HFF-Myc (cell line): ENCODE results near the gene TYROBP.

Experiments used
- DNase-seq: peaks from one replicate; pipeline ENCODE4 v3.0.0-alpha.2; 2011; ENCODE audit warnings: low read depth; ENCODE audit errors: extremely low read depth
- H3K4me3 ChIP-seq: replicated peaks from 2 replicates; pipeline ENCODE4 v1.5.1; 2011; ENCODE audit warnings: low read depth, mild to moderate bottlenecking, control low read depth, low read length
- TF ChIP-seq, protein P1 (sequence below): IDR thresholded peaks from 2 replicates; pipeline ENCODE4 v1.5.1; 2012; ENCODE audit warnings: mild to moderate bottlenecking, low read depth, low read length, control low read depth; ENCODE audit errors: missing control alignments

Gene TYROBP

DNA sequence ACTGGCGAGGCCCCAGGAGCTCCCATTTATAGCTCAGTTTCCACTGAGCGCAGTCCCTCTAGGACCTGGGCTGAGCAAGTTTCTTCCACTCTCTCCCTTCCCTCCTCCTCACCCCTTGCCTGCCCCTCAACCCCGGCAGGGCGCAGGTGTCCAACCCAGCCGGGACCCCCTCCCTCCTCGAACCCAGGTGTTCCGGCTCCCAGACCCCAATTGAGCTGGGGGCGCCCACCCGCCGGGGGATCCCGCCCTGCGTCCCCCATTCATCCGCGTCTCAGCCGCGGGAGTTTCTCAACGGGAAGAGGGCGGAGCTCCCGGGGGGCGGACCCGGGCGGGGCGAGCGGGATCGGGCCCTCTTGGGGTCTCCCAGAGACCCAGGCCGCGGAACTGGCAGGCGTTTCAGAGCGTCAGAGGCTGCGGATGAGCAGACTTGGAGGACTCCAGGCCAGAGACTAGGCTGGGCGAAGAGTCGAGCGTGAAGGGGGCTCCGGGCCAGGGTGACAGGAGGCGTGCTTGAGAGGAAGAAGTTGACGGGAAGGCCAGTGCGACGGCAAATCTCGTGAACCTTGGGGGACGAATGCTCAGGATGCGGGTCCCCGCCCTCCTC is 51.4 kb downstream of the TYROBP start, which contains the start of gene KIRREL2:
TSS of gene KIRREL2 (plus strand) at position 366 of the 604 bp plus-strand sequence. CDS start at position 575, 209 bp downstream.
- TF ChIP-seq, protein P1, sequence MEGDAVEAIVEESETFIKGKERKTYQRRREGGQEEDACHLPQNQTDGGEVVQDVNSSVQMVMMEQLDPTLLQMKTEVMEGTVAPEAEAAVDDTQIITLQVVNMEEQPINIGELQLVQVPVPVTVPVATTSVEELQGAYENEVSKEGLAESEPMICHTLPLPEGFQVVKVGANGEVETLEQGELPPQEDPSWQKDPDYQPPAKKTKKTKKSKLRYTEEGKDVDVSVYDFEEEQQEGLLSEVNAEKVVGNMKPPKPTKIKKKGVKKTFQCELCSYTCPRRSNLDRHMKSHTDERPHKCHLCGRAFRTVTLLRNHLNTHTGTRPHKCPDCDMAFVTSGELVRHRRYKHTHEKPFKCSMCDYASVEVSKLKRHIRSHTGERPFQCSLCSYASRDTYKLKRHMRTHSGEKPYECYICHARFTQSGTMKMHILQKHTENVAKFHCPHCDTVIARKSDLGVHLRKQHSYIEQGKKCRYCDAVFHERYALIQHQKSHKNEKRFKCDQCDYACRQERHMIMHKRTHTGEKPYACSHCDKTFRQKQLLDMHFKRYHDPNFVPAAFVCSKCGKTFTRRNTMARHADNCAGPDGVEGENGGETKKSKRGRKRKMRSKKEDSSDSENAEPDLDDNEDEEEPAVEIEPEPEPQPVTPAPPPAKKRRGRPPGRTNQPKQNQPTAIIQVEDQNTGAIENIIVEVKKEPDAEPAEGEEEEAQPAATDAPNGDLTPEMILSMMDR, result no peak
- peak within 1 kb of the TSS; percentile 29 for H3K4me3 ChIP-seq
- no peak for DNase-seq
